ENCODE measurements around the gene ASGR2. TPM values are rescaled to one million over a fixed set of nuclear protein-coding genes. Genes with fewer than 3 reads are reported as not detected.

Gene ASGR2
- total and polyA plus RNA-seq, 11 donors: 0.28 to 2.1 (median 0.34) TPM; not detected in 7

GRCh38 chr17:7112510-7113108 lies 2.0 kb downstream of the ASGR2 start:
- no peak for DNase-seq
- Histone ChIP-seq H3K27me3 (peaks cover 0 to 31% (median 0%) of the 10 kb centered on the region in 9 donors), H3K9me3 (peaks cover 0 to 3% (median 0%) of the 10 kb centered on the region in 12 donors), H3K4me1 (peaks cover 0 to 15% (median 0%) of the 10 kb centered on the region in 12 donors), H3K27ac (no peak overlapping the region), H3K4me3 (no peak overlapping the region), H3K36me3 (no peaks in the 10 kb centered on the region)
- ATAC-seq: no peak
- TF ChIP-seq CTCF (IDR thresholded peaks at IDR 0.05): no peak
- no peak for TF ChIP-seq POLR2A (IDR thresholded peaks at IDR 0.05)
- WGBS, 4 donors: 59 to 68% (median 65%) methylated on average over 10 of the region's 10 CpGs
- intact Hi-C loops (cut with DNase I): no loop called here

- Histone ChIP-seq H3K27ac (no peak overlapping the region), H3K4me1 (peaks cover 0 to 15% (median 0%) of the 10 kb centered on the region in 12 donors), H3K27me3 (peaks cover 0 to 31% (median 0%) of the 10 kb centered on the region in 9 donors), H3K9me3 (no peaks in the 10 kb centered on the region), H3K4me3 (no peak overlapping the region), H3K36me3 (no peaks in the 10 kb centered on the region)
- DNase-seq: no peak
- ATAC-seq: peak in 1 of 4 donors; percentile 33
- intact Hi-C loops (cut with DNase I): no loop called here
- TF ChIP-seq POLR2A (IDR thresholded peaks at IDR 0.05) (no peak), CTCF (IDR thresholded peaks at IDR 0.05) (no peak)
- WGBS, 4 donors: 31 to 47% (median 36%) methylated on average over 11 to 12 of the region's 12 CpGs
Observed at GRCh38 chr17:7111784-7112509, 2.7 kb downstream of the ASGR2 start.

- TF ChIP-seq CTCF (IDR thresholded peaks at IDR 0.05): no peak
- TF ChIP-seq POLR2A (IDR thresholded peaks at IDR 0.05): no peak
- no peaks in the 10 kb centered on the region for H3K9me3 ChIP-seq
- intact Hi-C loops (cut with DNase I): no loop called here
- no peak overlapping the region for H3K27ac ChIP-seq
- peaks cover 0 to 11% (median 0%) of the 10 kb centered on the region in 12 donors for H3K4me1 ChIP-seq
- no peak overlapping the region for H3K4me3 ChIP-seq
- H3K36me3 ChIP-seq: no peaks in the 10 kb centered on the region
- DNase-seq: no peak
- H3K27me3 ChIP-seq: peaks cover 0 to 36% (median 0%) of the 10 kb centered on the region in 9 donors
- no peak for ATAC-seq
- WGBS, 4 donors: 50 to 60% (median 57%) methylated on average over 11 of the region's 11 CpGs
Observed at GRCh38 chr17:7110617-7111306, 3.9 kb downstream of the ASGR2 start.
